Measurements from ENCODE around the gene PCSK4.

DNA sequence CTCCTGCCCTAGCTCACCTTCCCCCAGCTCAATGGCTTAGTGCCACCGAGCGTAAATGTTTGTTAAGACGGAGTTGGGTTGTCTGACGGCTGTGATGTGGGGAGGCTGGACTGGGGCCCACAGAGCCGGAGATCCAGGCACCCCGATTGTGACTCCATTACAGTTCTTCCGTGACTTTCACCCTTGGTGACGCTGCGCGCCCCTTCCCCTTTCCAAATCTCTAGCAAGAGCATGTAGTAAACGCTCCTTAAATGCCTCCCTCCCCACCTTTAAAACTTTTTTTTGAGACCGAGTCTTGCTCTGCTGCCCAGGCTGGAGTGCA is 1.7 kb upstream of the PCSK4 start:
- TF ChIP-seq, protein P1, sequence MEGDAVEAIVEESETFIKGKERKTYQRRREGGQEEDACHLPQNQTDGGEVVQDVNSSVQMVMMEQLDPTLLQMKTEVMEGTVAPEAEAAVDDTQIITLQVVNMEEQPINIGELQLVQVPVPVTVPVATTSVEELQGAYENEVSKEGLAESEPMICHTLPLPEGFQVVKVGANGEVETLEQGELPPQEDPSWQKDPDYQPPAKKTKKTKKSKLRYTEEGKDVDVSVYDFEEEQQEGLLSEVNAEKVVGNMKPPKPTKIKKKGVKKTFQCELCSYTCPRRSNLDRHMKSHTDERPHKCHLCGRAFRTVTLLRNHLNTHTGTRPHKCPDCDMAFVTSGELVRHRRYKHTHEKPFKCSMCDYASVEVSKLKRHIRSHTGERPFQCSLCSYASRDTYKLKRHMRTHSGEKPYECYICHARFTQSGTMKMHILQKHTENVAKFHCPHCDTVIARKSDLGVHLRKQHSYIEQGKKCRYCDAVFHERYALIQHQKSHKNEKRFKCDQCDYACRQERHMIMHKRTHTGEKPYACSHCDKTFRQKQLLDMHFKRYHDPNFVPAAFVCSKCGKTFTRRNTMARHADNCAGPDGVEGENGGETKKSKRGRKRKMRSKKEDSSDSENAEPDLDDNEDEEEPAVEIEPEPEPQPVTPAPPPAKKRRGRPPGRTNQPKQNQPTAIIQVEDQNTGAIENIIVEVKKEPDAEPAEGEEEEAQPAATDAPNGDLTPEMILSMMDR (IDR thresholded peaks at IDR 0.05) = no peak
- no peak for TF ChIP-seq POLR2A (IDR thresholded peaks at IDR 0.05)
